ENCODE measurements around the gene ADAMTS10. TPM values are rescaled to one million over a fixed set of nuclear protein-coding genes. Genes with fewer than 3 reads are reported as not detected.
A peak's percentile ranks its signal among the peaks of the same experiment; 100 is the strongest.

The ADAMTS10 gene
- total RNA-seq (10 to 100 TPM; 66.0 to 67.2 TPM), polyA plus RNA-seq (1 to 10 TPM in 1 of 2 donors, under 1 TPM in 1; 0.59 to 2.2 TPM)

- Mint-ChIP-seq H3K27ac (peak within 1 kb of the TSS; percentile 81 to 98 (median 90)), H3K36me3 (peaks cover 11 to 22% of the 10 kb centered on the region in 2 donors), H3K4me3 (peak within 1 kb of the TSS; percentile 94 to 99 (median 96)), H3K9me3 (peaks cover 0 to 1% (median 0%) of the 10 kb centered on the region in 8 donors), H3K27me3 (no peaks in the 10 kb centered on the region), H3K4me1 (peaks cover 18 to 52% (median 41%) of the 10 kb centered on the region in 4 donors)
- ChIA-PET POLR2A (ENCODE audit: partially characterized antibody) (interaction anchor here (1.8 kb wide), 1 partner anchor 17 kb away, joined by 4 read pairs; no protein-coding TSS in a partner anchor), CTCF (ENCODE audit: partially characterized antibody) (no interaction called here)
- Histone ChIP-seq H3K4me1 (ENCODE audit: insufficient read depth, low read length) (peaks cover 31% of the 10 kb centered on the region), H3K4me3 (ENCODE audit: low read length in 2 of 2) (peak within 1 kb of the TSS; percentile 80 to 94), H3K27me3 (ENCODE audit: insufficient read depth, low read length) (no peaks in the 10 kb centered on the region), H3K36me3 (ENCODE audit: insufficient read depth, low read length) (no peaks in the 10 kb centered on the region), H3K9me3 (ENCODE audit: control insufficient read depth in 1 of 2, low read length in 2 of 2) (no peaks in the 10 kb centered on the region), H3K27ac (ENCODE audit: low read depth, low read length) (peak within 1 kb of the TSS; percentile 17)
- intact Hi-C loops (cut with micrococcal nuclease), result loop anchor here (2.0 kb wide), 1 partner anchor 17 kb away; no protein-coding TSS in a partner anchor
- DNase-seq, result peak; percentile 46 to 65 (median 51)
Observed at GRCh38 chr19:8610041-8610935, at the start of gene ADAMTS10. TSS of gene ADAMTS10 (minus strand) at chr19:8610715. CDS start at chr19:8605710, 5,005 bp downstream.

DNA sequence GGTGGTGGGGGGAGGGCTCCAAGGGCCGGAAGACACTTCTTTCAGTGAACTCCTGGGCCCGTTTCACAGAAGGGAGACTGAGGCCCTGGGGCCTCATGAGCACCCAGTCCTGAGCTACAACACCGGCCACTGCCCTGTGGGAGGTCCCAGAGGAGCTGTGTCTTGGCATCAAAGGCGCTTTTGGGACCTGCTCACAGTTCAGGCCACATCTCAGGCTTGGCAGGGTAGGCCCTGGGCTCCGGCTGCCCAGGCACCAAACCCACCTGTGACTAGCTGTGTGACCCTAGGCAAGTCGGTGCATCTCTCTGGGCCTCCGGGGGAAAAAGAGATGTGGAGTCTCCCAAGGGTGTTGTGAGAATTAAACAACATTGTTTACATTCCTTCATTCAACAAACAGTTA lies 49.4 kb upstream of the ADAMTS10 start:
- CTCF ChIA-PET (ENCODE audit: partially characterized antibody), result interaction anchor here (0.9 kb wide), 1 partner anchor 34 kb away, joined by 4 read pairs; no protein-coding TSS in a partner anchor
- no peaks in the 10 kb centered on the region for H3K9me3 ChIP-seq (ENCODE audit: control insufficient read depth in 1 of 2, low read length in 2 of 2)
- Mint-ChIP-seq H3K9me3 (peaks cover 0 to 2% (median 0%) of the 10 kb centered on the region in 8 donors), H3K4me3 (peak overlapping the region in 1 of 8 donors; percentile 3), H3K27me3 (no peaks in the 10 kb centered on the region), H3K4me1 (peaks cover 12 to 59% (median 37%) of the 10 kb centered on the region in 4 donors), H3K36me3 (no peaks in the 10 kb centered on the region), H3K27ac (peak overlapping the region in 6 of 7 donors; percentile 13 to 76 (median 42))
- intact Hi-C loops (cut with micrococcal nuclease), result no loop called here
- H3K36me3 ChIP-seq (ENCODE audit: insufficient read depth, low read length), result no peaks in the 10 kb centered on the region
- H3K4me3 ChIP-seq (ENCODE audit: low read length in 2 of 2), result no peak overlapping the region
- no peak overlapping the region for H3K27ac ChIP-seq (ENCODE audit: low read depth, low read length)
- POLR2A ChIA-PET (ENCODE audit: partially characterized antibody), result no interaction called here
- H3K4me1 ChIP-seq (ENCODE audit: insufficient read depth, low read length), result peaks cover 27% of the 10 kb centered on the region
- no peak for DNase-seq
- H3K27me3 ChIP-seq (ENCODE audit: insufficient read depth, low read length), result no peaks in the 10 kb centered on the region

- Mint-ChIP-seq H3K36me3 (no peaks in the 10 kb centered on the region), H3K4me3 (peak overlapping the region in 1 of 8 donors; percentile 50), H3K4me1 (peaks cover 10 to 46% (median 29%) of the 10 kb centered on the region in 4 donors), H3K27ac (peak overlapping the region in 2 of 7 donors; percentile 53 to 65), H3K27me3 (no peaks in the 10 kb centered on the region), H3K9me3 (peaks cover 0 to 2% (median 0%) of the 10 kb centered on the region in 8 donors)
- POLR2A ChIA-PET (ENCODE audit: partially characterized antibody), result no interaction called here
- H3K9me3 ChIP-seq (ENCODE audit: control insufficient read depth in 1 of 2, low read length in 2 of 2), result no peaks in the 10 kb centered on the region
- H3K27ac ChIP-seq (ENCODE audit: low read depth, low read length), result no peak overlapping the region
- H3K36me3 ChIP-seq (ENCODE audit: insufficient read depth, low read length), result no peaks in the 10 kb centered on the region
- intact Hi-C loops (cut with micrococcal nuclease), result no loop called here
- CTCF ChIA-PET (ENCODE audit: partially characterized antibody), result interaction anchor here (6.6 kb wide), 1 partner anchor 35 kb away, joined by 140 read pairs; no protein-coding TSS in a partner anchor
- no peak for DNase-seq
- H3K4me3 ChIP-seq (ENCODE audit: low read length in 2 of 2), result no peak overlapping the region
- no peaks in the 10 kb centered on the region for H3K27me3 ChIP-seq (ENCODE audit: insufficient read depth, low read length)
- H3K4me1 ChIP-seq (ENCODE audit: insufficient read depth, low read length), result peaks cover 16% of the 10 kb centered on the region
Observed at GRCh38 chr19:8657869-8658268, 47.4 kb upstream of the ADAMTS10 start.

- H3K4me1 Mint-ChIP-seq, result peaks cover 10 to 39% (median 25%) of the 10 kb centered on the region in 4 donors
- DNase-seq, result peak; percentile 17 to 66 (median 28)
- no peaks in the 10 kb centered on the region for H3K36me3 ChIP-seq (ENCODE audit: insufficient read depth, low read length)
- H3K36me3 Mint-ChIP-seq, result no peaks in the 10 kb centered on the region
- H3K9me3 Mint-ChIP-seq, result peaks cover 0 to 2% (median 0%) of the 10 kb centered on the region in 8 donors
- ChIA-PET CTCF (ENCODE audit: partially characterized antibody) (interaction anchor here (1.2 to 6.6 kb wide), 6 partner anchors 11 to 76 kb away, joined by 3 to 140 read pairs (median 6); no protein-coding TSS in a partner anchor), POLR2A (ENCODE audit: partially characterized antibody) (interaction anchor here (0.7 to 2.0 kb wide), 4 partner anchors 8 to 39 kb away, joined by 3 to 5 read pairs (median 4); no protein-coding TSS in a partner anchor)
- intact Hi-C loops (cut with micrococcal nuclease), result loop anchor here (2.0 kb wide), 1 partner anchor 177 kb away; the partner anchor contains the start of genes MBD3L1 and ZNF558
- H3K27ac Mint-ChIP-seq, result peak overlapping the region in 3 of 7 donors; percentile 55 to 78 (median 78)
- no peaks in the 10 kb centered on the region for H3K9me3 ChIP-seq (ENCODE audit: control insufficient read depth in 1 of 2, low read length in 2 of 2)
- peaks cover 16% of the 10 kb centered on the region for H3K4me1 ChIP-seq (ENCODE audit: insufficient read depth, low read length)
- H3K27me3 ChIP-seq (ENCODE audit: insufficient read depth, low read length), result no peaks in the 10 kb centered on the region
- H3K4me3 ChIP-seq (ENCODE audit: low read length in 2 of 2), result no peak overlapping the region
- no peaks in the 10 kb centered on the region for H3K27me3 Mint-ChIP-seq
- H3K4me3 Mint-ChIP-seq, result peak overlapping the region; percentile 60 to 79 (median 70)
- no peak overlapping the region for H3K27ac ChIP-seq (ENCODE audit: low read depth, low read length)
Observed at GRCh38 chr19:8655340-8655709, 44.8 kb upstream of the ADAMTS10 start.

DNA sequence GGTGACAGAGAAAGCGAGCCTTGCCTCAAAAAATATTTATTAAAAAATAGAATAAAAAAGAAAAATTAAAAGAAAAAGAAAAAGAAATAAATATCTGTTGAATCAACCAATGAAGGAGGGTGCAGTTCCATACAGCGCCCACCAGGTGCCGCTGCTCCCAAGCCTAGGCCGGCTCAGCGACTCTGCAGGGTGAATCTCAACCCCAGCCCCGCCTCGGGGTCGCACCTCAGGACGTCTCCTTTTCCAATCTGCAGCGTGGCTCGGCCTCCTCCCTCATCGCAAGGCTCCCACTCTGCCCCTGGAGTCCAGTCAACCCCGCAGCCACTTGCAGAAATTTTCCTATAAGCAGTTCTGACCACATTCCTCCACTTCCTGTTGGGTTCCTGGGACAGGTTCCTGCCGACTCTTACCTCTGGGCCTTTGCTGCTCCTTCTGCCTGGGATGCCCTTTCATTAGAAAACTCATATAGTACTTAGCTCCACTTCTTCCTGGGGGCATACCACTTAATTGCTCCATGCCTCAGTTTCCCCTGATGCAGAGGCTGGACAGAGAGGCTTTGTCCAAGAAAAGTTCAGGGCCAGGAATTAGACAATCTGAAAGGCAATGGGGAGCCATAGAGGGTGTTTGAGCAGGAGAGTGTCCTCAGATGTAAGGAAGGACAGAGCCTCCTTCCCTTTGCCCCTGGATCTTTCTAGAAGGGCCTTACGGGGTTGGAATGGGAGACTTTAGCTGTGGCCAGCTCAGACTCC lies 44.2 kb upstream of the ADAMTS10 start:
- intact Hi-C loops (cut with micrococcal nuclease), result loop anchor here (1.0 to 2.0 kb wide), 2 partner anchors 40 to 178 kb away; partner anchors contain the start of genes MBD3L1 and ZNF558
- no peak overlapping the region for H3K4me3 ChIP-seq (ENCODE audit: low read length in 2 of 2)
- no peaks in the 10 kb centered on the region for H3K9me3 ChIP-seq (ENCODE audit: control insufficient read depth in 1 of 2, low read length in 2 of 2)
- peak; percentile 59 to 66 (median 65) for DNase-seq
- peaks cover 13 to 38% (median 29%) of the 10 kb centered on the region in 4 donors for H3K4me1 Mint-ChIP-seq
- H3K27me3 ChIP-seq (ENCODE audit: insufficient read depth, low read length), result no peaks in the 10 kb centered on the region
- H3K36me3 Mint-ChIP-seq, result no peaks in the 10 kb centered on the region
- ChIA-PET CTCF (ENCODE audit: partially characterized antibody) (interaction anchor here (0.7 to 6.6 kb wide), 17 partner anchors 9 to 426 kb away, joined by 3 to 140 read pairs (median 4); partner anchors contain the start of gene ACTL9), POLR2A (ENCODE audit: partially characterized antibody) (interaction anchor here (0.7 to 2.0 kb wide), 4 partner anchors 9 to 40 kb away, joined by 3 to 5 read pairs (median 4); no protein-coding TSS in a partner anchor)
- H3K9me3 Mint-ChIP-seq, result peaks cover 0 to 2% (median 0%) of the 10 kb centered on the region in 8 donors
- peak overlapping the region; percentile 40 to 81 (median 71) for H3K4me3 Mint-ChIP-seq
- peak overlapping the region in 4 of 7 donors; percentile 47 to 86 (median 70) for H3K27ac Mint-ChIP-seq
- no peaks in the 10 kb centered on the region for H3K36me3 ChIP-seq (ENCODE audit: insufficient read depth, low read length)
- peaks cover 16% of the 10 kb centered on the region for H3K4me1 ChIP-seq (ENCODE audit: insufficient read depth, low read length)
- H3K27me3 Mint-ChIP-seq, result no peaks in the 10 kb centered on the region
- H3K27ac ChIP-seq (ENCODE audit: low read depth, low read length), result no peak overlapping the region

GRCh38 chr19:8648240-8648639 lies 37.7 kb upstream of the ADAMTS10 start:
- no peaks in the 10 kb centered on the region for H3K4me1 ChIP-seq (ENCODE audit: insufficient read depth, low read length)
- no peaks in the 10 kb centered on the region for H3K36me3 Mint-ChIP-seq
- H3K4me3 Mint-ChIP-seq, result no peak overlapping the region
- POLR2A ChIA-PET (ENCODE audit: partially characterized antibody), result no interaction called here
- no peak for DNase-seq
- peaks cover 0 to 11% (median 4%) of the 10 kb centered on the region in 4 donors for H3K4me1 Mint-ChIP-seq
- peaks cover 2 to 3% of the 10 kb centered on the region in 2 donors for H3K27me3 Mint-ChIP-seq
- H3K9me3 Mint-ChIP-seq, result peaks cover 0 to 2% (median 0%) of the 10 kb centered on the region in 8 donors
- H3K36me3 ChIP-seq (ENCODE audit: insufficient read depth, low read length), result no peaks in the 10 kb centered on the region
- H3K27ac ChIP-seq (ENCODE audit: low read depth, low read length), result no peak overlapping the region
- CTCF ChIA-PET (ENCODE audit: partially characterized antibody), result no interaction called here
- H3K4me3 ChIP-seq (ENCODE audit: low read length in 2 of 2), result no peak overlapping the region
- no peaks in the 10 kb centered on the region for H3K27me3 ChIP-seq (ENCODE audit: insufficient read depth, low read length)
- H3K9me3 ChIP-seq (ENCODE audit: control insufficient read depth in 1 of 2, low read length in 2 of 2), result no peaks in the 10 kb centered on the region
- intact Hi-C loops (cut with micrococcal nuclease), result no loop called here
- H3K27ac Mint-ChIP-seq, result no peak overlapping the region
